ENCODE data around the gene ARF1.

ARF1 gene
- 299 to 382 reads per million in 2 experiments for total RNA-seq

- peak; percentile 90 for DNase-seq (ENCODE audit: low read depth)
These were observed at the start of gene ARF1 for GRCh38 chr1:228082214-228082917. ARF1 (plus strand) TSS chr1:228082708; CDS start chr1:228097115, 14,407 bp downstream.

- no peak for DNase-seq (ENCODE audit: low read depth)
These were observed 49.1 kb upstream of the ARF1 start for GRCh38 chr1:228033376-228033775.

DNA sequence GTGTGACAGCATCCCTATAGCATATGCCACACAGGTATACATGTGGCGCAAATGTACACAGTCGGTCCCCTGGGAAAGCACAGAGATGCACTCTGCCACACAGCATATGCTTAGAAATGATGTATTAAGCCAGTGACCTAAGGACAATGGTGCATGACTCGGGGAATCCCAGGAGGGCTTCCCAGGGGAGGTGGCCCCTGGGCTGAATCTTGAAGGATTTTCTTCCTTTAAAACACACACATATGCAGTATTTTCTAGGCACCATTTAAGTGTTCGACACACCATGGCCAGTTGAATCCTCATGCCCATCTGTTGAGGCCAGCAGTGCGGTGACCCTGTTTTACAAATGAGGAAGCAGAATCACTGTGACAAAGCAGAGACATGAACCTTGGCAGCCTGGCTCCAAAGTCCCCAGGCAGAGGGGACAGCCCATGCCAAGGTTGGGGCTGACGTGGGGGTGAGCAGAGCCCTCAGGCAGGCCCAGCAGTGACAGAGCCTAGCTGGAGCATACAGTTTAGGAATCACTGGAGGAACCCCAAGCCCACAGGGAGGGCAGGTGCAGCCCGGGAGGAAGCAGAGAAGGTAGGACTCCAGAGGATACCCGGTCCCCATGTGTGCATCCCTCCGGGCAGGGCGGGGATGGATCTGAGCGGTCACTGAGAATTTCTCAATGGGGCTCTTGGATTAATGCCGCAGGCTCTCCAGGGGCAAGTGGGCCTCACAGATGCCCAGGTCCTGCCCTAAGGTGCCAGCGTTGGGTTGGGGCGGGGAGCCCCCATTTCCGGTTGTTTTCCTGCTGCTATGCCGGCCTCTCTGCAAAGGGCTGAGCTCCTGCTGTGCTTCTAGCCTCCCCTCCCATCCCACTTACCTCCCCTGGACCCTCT, 47.3 kb upstream of the ARF1 start:
- no peak for DNase-seq (ENCODE audit: low read depth)

DNA sequence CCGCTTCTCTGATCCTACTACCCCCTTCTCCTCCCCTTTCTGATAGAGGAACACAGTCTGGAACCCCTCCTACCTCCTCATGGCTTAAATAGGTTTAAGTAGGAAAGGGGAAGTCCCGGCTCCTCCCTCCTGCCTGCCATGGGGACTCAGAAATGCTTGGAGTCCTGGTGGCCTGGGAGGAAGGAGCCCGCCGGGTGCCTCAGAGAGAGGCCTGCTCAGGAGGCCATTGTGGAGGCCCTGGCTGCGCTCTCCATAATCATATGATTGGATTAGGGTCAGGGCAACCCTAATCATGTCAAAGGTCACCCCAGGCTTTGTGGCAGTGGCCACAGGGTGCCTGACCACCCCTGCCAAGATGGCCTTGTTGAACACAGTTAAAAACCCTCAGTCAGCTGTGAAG, 46.7 kb upstream of the ARF1 start:
- no peak for DNase-seq (ENCODE audit: low read depth)

- no peak for DNase-seq (ENCODE audit: low read depth)
These were observed 45.7 kb upstream of the ARF1 start for GRCh38 chr1:228036701-228037231.

- DNase-seq (ENCODE audit: low read depth): no peak
These were observed 44.8 kb upstream of the ARF1 start for GRCh38 chr1:228037401-228038386.

- DNase-seq (ENCODE audit: low read depth): no peak
These were observed 44.0 kb upstream of the ARF1 start for GRCh38 chr1:228038387-228039005.

DNA sequence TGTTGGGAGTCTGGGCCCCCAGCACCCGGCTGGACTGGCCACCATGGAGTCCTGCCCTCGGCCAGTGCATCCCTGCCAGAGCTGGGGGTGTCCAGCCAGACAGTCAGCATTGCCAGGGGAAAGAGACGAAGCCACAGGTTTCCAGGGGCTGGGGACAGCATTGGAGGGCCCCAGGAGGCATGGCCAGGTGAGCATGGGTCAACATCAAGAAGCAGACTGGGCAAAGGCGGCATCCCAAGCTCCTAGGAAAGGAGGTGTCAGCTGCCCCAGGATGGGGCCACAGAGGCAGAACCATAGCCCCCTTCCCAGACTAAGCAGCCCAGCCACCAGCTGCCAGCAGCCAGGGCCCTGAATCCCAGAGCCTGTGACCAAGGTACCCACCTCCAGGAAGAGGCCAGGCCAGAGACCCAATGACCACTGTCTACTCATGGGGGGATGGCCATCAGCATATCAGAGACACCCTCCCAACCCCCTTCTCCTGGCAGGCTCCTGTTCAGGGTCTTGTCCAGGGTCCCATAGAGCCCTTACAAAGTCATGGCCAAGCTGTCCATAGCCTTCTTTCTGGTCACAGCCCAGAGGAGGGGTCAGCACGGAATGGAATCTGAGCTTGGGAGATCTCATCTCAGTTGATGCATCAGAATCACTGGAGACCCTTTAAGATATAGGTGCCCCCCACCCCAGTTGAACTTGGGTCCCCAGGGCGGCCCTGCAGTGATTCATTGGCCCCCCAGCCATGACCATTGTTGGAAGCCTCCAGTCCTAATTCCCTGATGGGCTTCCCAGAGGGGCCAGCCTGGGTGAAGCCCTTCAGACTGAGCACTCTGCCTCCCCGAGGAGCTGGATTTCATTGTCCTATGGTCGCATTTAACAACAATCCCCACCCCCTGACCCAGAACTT, 43.3 kb upstream of the ARF1 start:
- DNase-seq (ENCODE audit: low read depth): no peak

DNA sequence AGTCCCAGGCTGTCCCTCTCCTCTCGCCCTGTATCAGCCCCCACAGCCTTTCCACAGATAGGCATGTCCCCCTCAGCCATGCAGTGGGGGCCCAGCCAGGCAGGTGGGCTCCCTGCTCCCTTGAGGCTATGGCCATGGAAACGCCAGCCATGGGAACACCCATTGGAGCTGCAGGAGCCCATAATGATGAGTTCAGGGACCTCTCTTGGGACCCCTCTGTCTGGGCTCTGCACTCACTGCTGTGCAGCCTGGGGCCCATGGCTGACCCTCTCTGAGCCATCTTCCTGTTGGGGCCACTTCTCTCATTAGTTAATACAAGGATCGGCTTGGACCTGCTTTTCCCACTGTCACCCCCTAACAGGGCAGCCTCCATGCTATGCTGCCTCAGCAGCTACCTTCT, 42.5 kb upstream of the ARF1 start:
- DNase-seq (ENCODE audit: low read depth): no peak

- DNase-seq (ENCODE audit: low read depth): no peak
These were observed 41.2 kb upstream of the ARF1 start for GRCh38 chr1:228041316-228041715.

DNA sequence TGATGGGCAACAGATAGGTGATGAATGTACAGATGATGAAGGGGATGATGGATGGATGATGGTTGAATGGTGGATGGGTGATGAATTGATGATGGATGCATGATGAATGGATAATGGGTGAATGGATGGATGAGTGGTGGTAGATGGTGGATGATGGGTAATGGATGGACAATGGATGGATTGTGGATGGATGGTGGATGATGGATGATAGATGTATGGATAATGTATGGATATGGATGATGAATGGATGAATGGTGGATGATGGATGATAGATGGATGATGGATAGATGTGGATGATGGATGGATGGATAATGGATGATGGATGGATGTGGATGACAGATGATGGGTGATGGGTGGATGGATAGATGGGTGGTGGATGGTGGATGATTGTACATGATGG, 40.0 kb upstream of the ARF1 start:
- no peak for DNase-seq (ENCODE audit: low read depth)

- DNase-seq (ENCODE audit: low read depth): no peak
These were observed 39.1 kb upstream of the ARF1 start for GRCh38 chr1:228043281-228043848.

- DNase-seq (ENCODE audit: low read depth): no peak
These were observed 37.5 kb upstream of the ARF1 start for GRCh38 chr1:228044961-228045360.

- DNase-seq (ENCODE audit: low read depth): no peak
These were observed 37.1 kb upstream of the ARF1 start for GRCh38 chr1:228045405-228045804.

- no peak for DNase-seq (ENCODE audit: low read depth)
These were observed 36.6 kb upstream of the ARF1 start for GRCh38 chr1:228045871-228046270.

- DNase-seq (ENCODE audit: low read depth): no peak
These were observed 35.9 kb upstream of the ARF1 start for GRCh38 chr1:228046421-228047182.

- DNase-seq (ENCODE audit: low read depth): no peak
These were observed 35.4 kb upstream of the ARF1 start for GRCh38 chr1:228047183-228047466.

GRCh38 chr1:228048120-228048519, 34.4 kb upstream of the ARF1 start:
- DNase-seq (ENCODE audit: low read depth): no peak

DNA sequence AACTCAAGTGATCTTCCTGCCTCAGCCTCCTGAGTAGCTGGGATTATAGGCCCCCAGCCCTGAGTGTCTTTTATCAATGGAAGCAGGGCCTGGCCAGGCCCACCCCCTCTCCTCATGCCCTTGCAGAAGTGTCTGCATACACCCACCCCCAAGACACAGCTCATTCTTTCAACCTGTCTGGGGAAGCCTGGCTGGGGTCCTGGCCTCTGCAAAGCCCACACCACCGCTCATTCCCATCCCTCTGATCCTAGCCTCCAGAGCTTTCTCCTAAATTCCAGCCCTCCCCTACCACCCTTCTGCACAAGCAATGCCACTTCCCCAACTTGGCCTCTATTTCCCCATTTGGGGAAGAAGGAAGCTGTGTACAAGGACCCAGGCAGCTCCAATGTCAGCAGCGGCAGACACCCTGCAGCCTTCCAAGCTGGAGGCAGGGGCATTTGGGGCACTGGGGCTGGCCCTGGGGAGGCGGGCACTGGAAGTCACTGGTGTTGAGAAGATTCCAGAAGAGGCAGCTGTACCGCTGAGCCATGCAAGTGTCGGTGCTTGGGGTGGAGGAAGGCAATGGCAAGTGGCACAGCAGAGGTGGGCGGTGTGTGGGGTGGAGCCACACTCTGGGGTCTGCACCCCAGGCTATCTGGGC, 33.7 kb upstream of the ARF1 start:
- no peak for DNase-seq (ENCODE audit: low read depth)

Data from T follicular helper cell (primary cell).